ENCODE results near the gene STAP2.
A peak's percentile ranks its signal among the peaks of the same experiment; 100 is the strongest.

Gene STAP2, protein sequence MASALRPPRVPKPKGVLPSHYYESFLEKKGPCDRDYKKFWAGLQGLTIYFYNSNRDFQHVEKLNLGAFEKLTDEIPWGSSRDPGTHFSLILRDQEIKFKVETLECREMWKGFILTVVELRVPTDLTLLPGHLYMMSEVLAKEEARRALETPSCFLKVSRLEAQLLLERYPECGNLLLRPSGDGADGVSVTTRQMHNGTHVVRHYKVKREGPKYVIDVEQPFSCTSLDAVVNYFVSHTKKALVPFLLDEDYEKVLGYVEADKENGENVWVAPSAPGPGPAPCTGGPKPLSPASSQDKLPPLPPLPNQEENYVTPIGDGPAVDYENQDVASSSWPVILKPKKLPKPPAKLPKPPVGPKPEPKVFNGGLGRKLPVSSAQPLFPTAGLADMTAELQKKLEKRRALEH

DNA sequence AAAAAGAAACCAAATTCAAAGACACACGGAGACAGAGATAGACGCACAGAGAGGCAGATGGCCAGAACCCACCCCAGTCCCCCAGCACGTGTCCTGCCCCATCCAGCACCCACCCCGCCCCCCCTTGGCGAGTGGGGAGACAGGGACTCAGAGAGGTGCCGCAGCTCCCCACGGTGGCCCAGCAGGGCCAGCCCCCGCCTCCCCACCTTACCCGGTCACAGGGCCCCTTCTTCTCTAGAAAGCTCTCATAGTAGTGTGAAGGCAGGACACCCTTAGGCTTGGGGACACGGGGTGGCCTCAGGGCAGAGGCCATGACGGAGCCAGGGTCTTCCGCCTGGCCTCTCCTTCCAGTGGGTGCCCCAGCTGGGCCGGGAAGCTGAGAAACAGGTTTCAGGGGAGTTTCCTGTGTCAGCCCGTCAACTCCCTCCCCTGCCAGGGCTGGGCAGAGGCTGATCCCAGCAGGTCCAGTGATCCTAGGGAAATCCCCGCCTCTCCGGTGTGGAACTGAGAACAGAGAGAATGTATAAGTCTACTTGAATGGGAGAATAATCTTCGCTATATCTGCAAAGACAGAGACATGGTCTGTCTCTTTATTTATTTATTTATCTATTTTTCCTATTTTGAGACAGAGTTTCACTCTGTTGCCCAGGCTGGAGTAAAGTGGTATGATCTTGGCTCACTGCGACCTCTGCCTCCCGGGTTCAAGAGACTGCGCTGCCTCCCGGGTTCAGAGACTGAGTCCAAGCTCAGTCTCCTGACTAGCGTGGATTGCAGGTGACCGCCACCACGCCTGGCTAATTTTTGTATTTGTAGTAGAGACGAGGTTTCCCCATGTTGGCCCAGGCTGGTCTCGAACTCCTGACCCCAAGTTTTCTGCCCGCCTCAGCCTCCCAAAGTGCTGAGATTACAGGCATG is at the start of gene STAP2:
Gene STAP2, minus strand, starts transcription at position 387 of the 915 bp plus-strand sequence. Its CDS starts 74 bp downstream, at position 313.
- DNase-seq (ENCODE audit: extremely low read depth in 1 of 2, low read depth in 1 of 2): no peak

DNA sequence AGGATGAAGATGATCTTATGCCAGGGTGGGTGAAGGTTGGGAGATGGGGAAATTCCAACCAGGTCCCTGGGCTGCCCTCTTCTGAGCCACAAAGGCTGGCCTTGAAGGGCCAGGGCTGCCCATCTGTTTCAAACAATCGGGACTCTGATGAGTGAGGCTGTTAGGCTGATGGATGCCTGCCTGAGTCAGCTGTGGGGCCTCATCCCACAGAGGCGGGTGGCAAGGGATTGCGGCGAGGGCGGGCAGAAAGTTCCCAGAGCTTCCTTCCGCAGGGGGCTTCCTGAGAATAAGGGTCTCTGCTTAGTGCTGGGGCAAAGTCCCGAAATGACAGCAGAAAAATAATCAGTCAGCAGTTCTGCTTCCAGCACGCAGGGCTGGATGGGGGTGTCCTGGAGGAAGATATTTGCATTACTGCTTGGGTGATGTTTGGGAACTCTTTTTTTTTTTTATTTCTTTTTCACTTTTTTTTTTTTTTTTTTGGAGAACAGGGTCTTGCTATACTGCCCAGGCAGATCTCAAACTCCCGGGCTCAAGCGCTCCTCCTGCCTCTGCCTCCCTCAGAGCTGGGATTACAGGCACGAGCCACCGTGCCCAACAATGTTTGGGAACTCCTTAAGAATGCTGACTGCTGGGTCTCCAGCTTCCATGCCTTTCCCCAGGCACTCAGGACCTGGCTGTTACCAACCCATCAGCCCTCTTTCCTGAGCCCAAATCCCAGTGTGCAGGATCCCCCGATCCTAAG is 47.6 kb upstream of the STAP2 start:
- no peak for DNase-seq (ENCODE audit: extremely low read depth in 1 of 2, low read depth in 1 of 2)

DNA sequence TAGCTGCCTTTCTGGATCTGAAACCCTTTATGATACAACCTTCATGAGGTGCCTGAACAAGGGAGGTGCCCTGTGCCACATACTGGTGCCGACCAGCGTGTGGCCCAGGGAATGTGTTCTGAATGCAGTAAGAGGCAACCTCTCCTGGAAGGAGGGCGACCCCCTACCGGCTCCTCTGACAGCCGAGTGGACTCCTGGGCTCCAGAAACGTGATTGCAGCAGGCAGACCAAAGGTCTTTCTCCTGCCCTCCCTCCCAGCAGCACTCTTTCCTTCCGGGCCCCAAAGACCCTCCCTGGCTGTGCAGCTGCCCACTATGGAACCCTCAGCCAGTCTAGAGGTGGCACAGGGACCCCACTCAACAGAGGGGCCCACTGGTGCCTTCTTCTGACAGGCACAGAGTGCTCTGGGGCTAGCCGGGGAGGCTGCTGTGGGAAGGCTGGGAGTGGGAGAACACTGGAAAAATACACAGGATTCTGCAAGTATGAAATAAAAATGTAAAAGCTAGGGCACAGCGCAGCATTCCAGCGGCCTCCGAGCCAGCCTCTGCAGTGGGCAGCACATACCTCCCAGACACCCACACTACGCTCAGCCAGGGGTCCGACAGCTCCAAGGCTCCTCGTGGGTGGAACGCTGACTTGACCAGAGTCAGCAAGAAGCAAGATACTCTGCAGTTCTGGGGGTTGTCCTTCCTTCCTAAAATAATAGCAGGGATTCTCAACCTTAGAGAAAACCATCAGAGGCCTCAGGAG is 46.8 kb upstream of the STAP2 start:
- DNase-seq (ENCODE audit: extremely low read depth in 1 of 2, low read depth in 1 of 2): no peak

DNA sequence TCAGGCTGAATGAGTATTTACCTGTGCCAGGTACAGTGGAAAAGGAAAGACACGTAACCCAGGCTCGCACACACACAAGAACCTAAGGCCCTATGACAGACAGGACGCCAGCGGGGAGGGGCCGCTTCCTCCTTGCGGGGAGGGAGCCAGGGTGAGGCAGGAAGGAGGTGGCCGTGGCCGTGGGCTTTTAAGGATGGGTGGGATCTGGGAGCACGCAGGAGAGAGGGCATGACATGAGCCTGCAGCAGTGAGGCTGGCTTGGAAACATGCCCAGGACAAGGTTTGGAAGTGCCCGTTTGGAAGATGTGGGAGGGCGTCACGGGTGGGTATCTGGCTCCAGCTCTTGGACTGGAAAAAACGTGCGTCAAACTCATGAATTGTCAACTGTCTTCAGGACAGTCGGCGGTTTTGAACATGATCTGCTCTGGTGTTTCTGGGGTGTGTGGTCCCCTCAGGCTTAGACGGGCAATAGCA is 41.7 kb upstream of the STAP2 start:
- DNase-seq (ENCODE audit: extremely low read depth in 1 of 2, low read depth in 1 of 2): peak in 1 of 2 donors; percentile 47

DNA sequence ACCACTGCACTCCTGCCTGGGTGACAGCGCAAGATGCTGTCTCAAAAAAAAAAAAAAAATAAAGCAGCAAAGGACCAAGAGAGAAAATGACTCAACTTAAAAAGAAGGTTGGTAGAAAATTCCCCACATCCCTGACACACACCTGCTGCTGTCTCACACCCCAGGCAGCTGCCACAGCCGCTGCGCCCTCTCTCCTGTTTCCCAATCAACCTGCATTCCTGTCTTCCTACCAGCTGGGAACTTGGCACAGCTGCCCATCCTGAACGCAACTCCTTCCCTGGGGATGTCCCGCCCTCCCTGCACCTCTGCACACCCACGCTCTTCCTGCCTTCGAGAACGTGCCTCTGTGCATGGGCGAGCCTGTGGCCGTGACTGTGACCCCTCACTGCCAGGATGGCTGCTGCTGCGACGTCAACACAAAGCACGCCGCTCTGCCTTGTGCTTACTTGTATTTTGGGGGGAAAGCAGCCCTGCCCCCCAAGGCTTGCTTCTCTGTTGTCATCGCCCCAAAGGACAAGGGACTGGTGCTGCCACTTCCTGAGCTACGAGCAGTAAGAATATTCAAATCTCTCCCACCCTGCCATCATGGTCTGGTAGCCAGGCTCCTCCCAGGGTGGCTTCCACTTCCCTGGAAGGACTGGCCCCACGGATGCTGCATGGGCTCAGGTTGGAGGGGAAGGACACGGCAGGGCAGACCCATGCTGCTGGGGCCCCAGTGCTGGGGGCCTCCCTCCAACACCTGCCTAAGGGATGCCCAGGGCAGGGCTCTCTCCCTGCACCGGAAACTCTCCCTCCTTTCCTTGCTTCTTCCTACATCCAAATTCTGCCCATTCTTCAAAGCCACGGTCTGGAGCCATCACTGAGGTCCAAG is 41.0 kb upstream of the STAP2 start:
- DNase-seq (ENCODE audit: extremely low read depth in 1 of 2, low read depth in 1 of 2): no peak

DNA sequence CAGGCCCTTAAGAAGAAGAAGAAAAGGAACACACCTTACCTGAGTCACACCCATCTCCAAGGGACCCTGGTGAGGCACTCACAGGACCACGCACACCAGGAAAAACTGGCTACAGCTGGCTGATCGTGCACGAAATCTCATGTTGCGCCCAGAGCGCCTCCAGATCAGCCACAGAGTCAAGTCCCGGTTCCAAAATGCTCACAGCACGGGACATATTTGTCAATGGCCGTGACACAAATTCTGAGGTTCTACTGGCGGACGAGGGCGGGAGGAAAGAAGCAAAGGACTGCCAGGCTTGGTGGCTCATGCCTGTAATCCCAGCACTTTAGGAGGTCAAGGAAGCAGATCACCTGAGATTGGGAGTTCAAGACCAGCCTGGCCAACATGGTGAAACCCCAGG is 40.3 kb upstream of the STAP2 start:
- DNase-seq (ENCODE audit: extremely low read depth in 1 of 2, low read depth in 1 of 2): no peak

DNA sequence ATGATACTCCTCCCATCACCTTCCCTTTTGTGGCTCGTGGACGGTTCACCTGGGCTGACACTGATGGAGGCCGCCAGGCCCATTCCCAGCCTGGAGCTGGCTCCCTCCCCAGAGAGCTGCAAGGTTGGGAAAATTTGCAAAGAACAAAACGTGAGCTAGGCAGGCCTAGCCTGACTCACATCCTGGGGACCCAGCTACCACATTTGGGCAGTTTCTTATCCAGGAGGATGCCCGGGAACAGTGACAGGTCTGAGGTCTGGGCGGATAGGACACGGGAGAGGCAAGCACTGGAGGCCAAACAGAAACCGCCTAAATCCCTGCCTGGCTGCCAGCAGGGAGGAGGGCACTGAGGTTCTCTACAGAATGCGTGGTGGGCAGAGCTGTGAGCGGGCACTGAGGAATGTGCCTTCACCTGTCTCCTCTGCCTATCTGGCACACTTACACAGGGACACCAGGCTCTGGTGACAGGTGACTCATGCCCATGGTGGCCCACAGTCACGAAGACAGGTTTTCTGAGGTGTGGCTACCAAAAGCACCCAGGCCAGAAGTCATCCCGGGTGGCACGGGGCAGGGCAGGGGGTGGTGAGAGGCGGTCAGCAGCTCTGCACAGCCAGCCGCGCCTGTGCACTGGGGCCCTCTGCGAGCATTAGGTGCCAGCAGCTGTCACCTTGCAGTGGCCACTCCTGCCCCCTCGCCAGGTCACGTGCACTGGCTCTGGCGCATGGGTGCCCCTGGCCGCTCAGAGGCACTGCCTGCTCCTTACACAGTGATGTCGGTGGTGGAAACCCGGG is 38.6 kb upstream of the STAP2 start:
- no peak for DNase-seq (ENCODE audit: extremely low read depth in 1 of 2, low read depth in 1 of 2)

DNA sequence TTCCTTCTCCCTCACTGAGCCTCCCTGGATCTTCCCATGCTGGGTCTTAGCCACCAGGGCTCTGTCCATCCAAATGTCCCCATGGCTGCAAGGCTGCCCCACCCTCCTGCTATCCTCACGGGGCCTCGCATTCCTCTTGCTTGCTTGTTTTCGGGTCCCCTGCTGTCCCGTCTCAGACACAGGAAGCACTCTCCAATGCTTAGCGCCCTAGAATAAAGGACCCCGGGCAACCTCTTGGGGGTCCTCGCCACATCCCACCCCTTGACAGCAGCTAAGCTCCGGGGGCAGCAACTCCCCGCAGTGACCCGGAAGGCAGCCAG is 38.0 kb upstream of the STAP2 start:
- no peak for DNase-seq (ENCODE audit: extremely low read depth in 1 of 2, low read depth in 1 of 2)

DNA sequence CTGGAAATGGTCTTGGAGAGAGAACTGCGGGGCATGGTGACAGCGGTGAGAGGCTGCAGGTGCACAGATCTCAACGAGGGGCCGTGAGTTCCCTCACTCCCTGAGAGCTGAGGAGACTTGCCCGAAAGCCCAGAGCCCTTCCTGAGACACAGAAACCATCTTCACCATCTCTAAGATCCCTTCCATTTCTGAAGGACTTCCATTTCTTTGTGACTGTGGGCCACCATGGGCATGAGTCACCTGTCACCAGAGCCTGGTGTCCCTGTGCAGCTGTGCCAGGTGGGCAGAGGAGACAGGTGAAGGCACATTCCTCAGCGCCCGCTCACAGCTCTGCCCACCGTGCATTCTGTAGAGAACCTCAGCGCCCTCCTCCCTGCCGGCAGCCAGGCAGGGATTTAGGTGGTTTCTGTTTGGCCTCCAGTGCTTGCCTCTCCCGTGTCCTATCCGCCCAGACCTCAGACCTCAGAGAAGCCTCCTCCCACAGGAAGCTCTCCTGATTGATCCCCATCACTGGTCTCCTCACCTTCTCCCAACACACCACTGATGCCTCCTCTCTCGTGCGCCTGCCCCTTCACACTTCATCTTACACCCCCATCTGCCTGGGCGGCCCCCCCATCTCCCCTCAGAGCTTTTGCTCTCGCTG is 37.5 kb upstream of the STAP2 start:
- DNase-seq (ENCODE audit: extremely low read depth in 1 of 2, low read depth in 1 of 2): no peak

DNA sequence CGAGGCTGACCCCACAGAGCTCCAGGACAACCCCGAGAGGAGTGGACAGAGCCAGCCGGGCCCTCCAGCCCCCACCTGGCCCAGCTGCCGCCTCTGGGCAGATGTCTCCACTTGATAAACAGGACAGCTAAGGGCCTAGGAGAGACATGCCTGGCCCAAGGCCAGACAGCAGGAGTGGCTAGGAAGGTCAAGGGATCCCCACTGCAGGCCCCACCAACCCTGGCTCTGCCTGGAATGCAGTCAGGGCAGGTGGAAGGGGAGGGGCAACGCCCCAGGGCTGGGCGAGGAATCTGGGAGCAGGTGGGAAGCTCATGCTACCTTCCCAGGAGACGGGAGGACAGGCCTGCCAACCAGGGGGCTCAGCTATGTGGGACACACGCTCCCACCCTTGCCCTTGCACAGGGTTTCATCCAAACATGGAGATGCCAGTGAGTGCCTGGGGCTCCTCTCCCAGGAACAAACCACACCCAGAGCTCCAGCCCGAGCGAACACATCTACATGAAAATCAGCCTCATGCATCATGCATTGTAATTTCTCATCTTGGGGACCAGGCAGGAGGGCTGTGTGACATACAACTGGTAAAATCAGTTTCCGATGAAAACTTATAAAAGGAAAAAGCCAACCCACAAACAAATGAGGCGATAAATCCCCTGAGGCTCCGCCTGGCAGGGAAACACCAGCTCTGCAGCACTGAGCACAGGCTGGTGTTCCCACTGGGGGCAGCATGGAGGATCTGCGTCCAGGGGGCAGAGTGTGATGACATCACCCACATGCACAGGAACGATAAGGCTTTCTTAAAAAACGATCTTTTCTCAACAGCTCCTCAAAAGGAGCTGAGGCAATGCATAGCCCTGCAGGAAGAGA is 36.8 kb upstream of the STAP2 start:
- DNase-seq (ENCODE audit: extremely low read depth in 1 of 2, low read depth in 1 of 2): no peak

DNA sequence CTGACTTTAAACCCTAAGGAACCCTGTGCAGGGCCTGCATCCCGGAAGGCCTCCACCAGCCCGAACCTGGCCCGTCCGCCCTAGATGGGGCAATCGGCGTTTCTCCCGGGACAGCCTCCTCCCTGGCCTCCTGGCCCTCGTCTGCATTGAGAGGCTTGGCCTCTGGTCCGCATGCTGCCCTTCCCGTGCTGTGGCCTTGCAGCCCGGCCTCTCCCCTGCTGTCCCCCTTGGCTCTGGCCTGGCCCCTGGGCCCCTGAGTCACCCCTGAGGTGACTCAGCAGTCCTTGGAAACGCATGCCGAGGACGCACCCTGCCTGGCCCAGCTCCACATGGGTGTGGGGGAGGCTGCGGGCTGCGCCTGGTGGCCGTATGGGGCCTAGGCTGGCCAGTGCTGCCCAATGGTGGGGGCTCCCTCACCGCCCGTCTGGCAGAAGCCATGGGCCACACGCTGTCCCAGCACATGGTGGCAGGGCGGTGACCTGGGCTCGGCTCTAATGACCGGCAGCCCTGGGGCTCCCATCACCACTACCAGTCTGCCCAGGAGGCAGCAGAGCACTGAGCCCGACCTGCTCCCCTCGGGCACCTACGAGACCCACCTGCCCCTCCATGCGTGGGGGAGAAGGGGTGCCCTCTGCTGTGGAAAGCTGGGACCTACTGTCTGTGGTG is 36.0 kb upstream of the STAP2 start:
- no peak for DNase-seq (ENCODE audit: extremely low read depth in 1 of 2, low read depth in 1 of 2)

DNA sequence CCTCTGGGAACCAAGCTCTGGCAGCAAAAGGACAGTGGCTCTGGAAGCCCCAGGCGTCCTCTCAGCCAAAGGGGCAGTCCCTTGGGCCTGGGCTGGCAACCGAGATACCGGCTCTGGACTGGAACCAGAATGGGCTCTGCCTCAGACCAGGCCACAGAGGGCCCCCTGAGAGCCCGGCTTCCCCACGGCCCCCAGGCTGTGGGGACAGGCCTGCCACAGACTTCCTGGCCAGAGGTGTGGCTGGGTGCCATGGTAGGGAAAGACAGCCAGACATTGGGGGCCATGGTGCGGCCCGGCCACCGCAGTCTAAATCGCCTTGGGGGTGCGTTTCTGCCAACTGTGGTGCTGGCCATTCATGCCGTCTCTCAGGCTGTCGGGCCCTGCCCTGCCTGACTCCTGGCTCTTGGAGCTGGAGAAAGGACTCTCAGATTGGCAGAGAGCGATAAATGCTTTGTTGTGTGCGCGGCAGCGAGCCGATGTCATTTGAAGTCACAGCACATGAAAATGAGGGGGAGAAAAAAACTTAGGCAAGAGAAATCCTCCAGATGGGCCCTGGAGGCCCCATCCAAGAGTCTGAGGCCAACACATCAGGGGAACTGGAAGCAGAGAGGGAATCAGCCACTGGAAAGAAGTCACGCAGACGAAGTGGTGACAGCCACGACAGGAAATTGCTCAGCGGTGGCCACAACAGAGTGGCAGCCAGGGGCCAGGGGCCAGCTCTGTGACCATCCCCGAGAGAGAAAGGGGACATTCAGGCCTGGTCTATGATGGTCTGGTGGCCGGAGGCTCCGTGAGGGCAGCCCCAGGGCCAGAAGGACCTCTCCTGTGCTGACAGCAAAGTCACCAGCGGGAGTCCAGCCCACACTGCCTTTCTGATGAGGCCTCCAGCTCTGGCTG is 35.2 kb upstream of the STAP2 start:
- no peak for DNase-seq (ENCODE audit: extremely low read depth in 1 of 2, low read depth in 1 of 2)

DNA sequence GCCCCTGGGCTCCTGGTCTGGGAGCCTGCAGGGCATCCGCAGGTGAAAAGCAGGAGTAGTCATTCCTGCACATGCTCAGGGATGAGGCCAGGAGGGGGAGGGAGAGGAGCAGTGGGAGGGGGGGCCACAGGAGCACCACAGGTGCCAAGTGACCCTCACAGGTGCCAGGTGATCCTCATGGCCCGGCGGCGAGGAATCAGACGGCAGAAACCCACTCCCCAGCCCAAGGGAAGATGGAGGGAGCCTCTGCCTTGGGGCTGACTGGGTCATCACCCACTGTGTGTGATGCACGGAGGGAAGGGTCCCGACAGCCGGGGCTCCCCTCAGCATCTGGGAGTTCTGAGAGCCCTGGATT is 34.4 kb upstream of the STAP2 start:
- DNase-seq (ENCODE audit: extremely low read depth in 1 of 2, low read depth in 1 of 2): no peak

DNA sequence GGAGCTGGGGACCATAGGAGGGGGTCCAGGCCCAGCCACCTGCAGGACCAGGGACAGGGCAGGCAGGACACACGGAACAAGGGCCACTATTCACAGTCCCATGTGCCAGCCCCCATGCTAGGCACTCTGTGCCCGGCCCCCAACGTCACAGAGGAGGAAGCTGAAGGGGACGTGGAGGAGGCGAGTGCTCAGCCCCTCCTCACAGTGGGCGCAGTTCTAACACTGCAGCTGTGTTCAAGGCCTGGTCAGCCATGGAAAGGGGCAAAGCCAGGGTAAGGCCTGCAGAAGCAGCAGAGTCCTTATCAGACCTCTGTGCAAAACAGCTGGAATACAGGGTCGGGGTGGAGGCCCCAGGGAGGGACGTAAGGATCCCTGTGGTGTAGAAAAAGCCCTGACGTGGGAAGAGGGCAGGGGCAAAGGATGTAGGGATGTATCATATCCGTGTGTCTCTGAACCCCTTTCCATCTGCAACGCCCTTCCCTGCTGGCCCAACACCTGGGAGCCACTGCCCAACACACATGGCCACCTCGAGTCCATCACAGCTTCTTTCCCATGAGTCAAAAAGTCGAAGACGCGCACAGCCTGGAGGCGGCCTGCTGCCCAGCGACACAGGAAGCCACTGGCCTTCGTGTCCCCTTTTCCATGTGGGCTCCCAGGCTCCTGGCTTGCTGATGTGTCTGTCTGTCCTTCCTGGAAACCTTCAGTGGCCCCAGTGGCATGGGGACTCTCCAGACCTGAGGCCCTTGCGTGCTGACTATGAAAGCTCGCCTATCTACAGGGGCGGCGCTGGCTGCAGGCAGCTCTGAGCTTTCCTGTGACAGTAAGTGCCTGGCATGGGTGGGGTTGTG is 33.8 kb upstream of the STAP2 start:
- DNase-seq (ENCODE audit: extremely low read depth in 1 of 2, low read depth in 1 of 2): no peak
